T-cell (primary cell): ENCODE data around the gene ANXA3. TPM values are rescaled to one million over a fixed set of nuclear protein-coding genes. Genes with fewer than 3 reads are reported as not detected.

Experiments used
- ATAC-seq, 4 experiments: fragments of 200-7000 bp in 3 of 4; fragments of 150-1000 bp in 1 of 4; cut with Tn5 transposase; replicated peaks in 1 of 4; 1 replicate in 3 of 4; 2 replicates in 1 of 4; pipeline ENCODE4 v1.10.0; 2021; ENCODE audit warnings: moderate library complexity in 3 of 4, mild to moderate bottlenecking in 2 of 4, moderate number of reproducible peaks in 1 of 4
- CTCF ChIA-PET, 2 donors: fragments of 300-600 bp; sonication (Branson Sonifier 250); formaldehyde crosslinking; loops; one replicate each; lab custom pipeline; 2022; ENCODE audit warnings: antibody characterized with exemption in 2 of 2; lab: Charles Lee
- POLR2A ChIA-PET, 2 donors: fragments of 300-600 bp; sonication (Branson Sonifier 250); formaldehyde crosslinking; loops; one replicate each; lab custom pipeline; 2022; ENCODE audit warnings: antibody characterized with exemption in 2 of 2; lab: Charles Lee
- DNase-seq, 35 experiments: peaks; one replicate each; pipeline versions ENCODE4 v3.0.0 to v3.0.0-alpha.2; 2013 to 2023
- H3K27ac ChIP-seq: one replicate; pipeline ENCODE4 v1.5.1; 2013; ENCODE audit warnings: low read length
- H3K27me3 ChIP-seq, 2 experiments: replicated peaks in 1 of 2; 1 replicate in 1 of 2; 2 replicates in 1 of 2; pipeline versions ENCODE4 v1.6.1 to v1.7.0; 2013; ENCODE audit warnings: low read length in 1 of 2, mixed read lengths in 1 of 2; ENCODE audit not compliant: control insufficient read depth in 2 of 2, insufficient read depth in 2 of 2; ENCODE audit errors: extremely low read depth in 1 of 2
- H3K36me3 ChIP-seq, 2 donors: 1 replicate in 1 of 2; 2 replicates in 1 of 2; pipeline versions ENCODE4 v1.6.1 to v1.7.0; 2013; ENCODE audit warnings: low read length in 1 of 2; ENCODE audit not compliant: control insufficient read depth in 2 of 2, insufficient read depth in 1 of 2; ENCODE audit errors: extremely low read depth in 1 of 2
- H3K4me1 ChIP-seq, 2 experiments: 1 replicate in 1 of 2; 2 replicates in 1 of 2; pipeline versions ENCODE4 v1.6.1 to v1.7.0; 2013; ENCODE audit warnings: low read length in 2 of 2, mixed read lengths in 1 of 2; ENCODE audit not compliant: insufficient read depth in 2 of 2, control insufficient read depth in 1 of 2; ENCODE audit errors: extremely low read depth in 1 of 2
- H3K4me3 ChIP-seq, 2 donors: 1 replicate in 1 of 2; 2 replicates in 1 of 2; pipeline versions ENCODE4 v1.5.1 to v1.7.0; 2013; ENCODE audit warnings: mild to moderate bottlenecking in 2 of 2, low read length in 1 of 2, moderate library complexity in 1 of 2; ENCODE audit not compliant: control insufficient read depth in 1 of 2; ENCODE audit errors: extremely low read depth in 1 of 2
- H3K9me3 ChIP-seq: 2 replicates; pipeline ENCODE4 v1.7.0; 2013
- H3K27ac Mint-ChIP-seq, 2 donors: one replicate each; pipeline ENCODE4 v1.8.0; 2020 to 2021; ENCODE audit warnings: mild to moderate bottlenecking in 2 of 2, mixed read lengths in 2 of 2
- H3K27me3 Mint-ChIP-seq, 2 donors: one replicate each; pipeline ENCODE4 v1.8.0; 2021 to 2022; ENCODE audit warnings: mixed read lengths in 2 of 2
- H3K36me3 Mint-ChIP-seq: one replicate; pipeline ENCODE4 v1.8.0; 2021; ENCODE audit warnings: mixed read lengths
- H3K4me1 Mint-ChIP-seq, 3 donors: one replicate each; pipeline ENCODE4 v1.8.0; 2020 to 2022; ENCODE audit warnings: mixed read lengths in 3 of 3, mild to moderate bottlenecking in 1 of 3
- H3K4me3 Mint-ChIP-seq, 3 donors: one replicate each; pipeline ENCODE4 v1.8.0; 2020 to 2022; ENCODE audit warnings: mild to moderate bottlenecking in 3 of 3, mixed read lengths in 3 of 3, moderate library complexity in 3 of 3
- H3K9me3 Mint-ChIP-seq, 3 donors: one replicate each; pipeline ENCODE4 v1.8.0; 2020 to 2022; ENCODE audit warnings: mixed read lengths in 3 of 3
- WGBS: methylation state at CpG from one replicate; pipeline ENCODE4 v1.1.5; 2013; ENCODE audit warnings: missing lambda C conversion rate; ENCODE audit not compliant: insufficient coverage; 5-methylcytosine and 5-hydroxymethylcytosine counted together
- total RNA-seq, 35 experiments: library from RNA in 6 of 35; stranded (reverse) in 6 of 35; fragments of 120-200 nt in 1 of 35; gene quantifications; one replicate each; pipeline versions ENCODE4 v1.2.1 to v1.2.4 and lab custom pipeline; 2013 to 2026

Gene ANXA3
- total RNA-seq, 5 donors from 2014 or later (not counting 1 experiment from before 2014, with no cell fraction given), result 0.35 to 0.79 (median 0.36) TPM; not detected in 2

DNA sequence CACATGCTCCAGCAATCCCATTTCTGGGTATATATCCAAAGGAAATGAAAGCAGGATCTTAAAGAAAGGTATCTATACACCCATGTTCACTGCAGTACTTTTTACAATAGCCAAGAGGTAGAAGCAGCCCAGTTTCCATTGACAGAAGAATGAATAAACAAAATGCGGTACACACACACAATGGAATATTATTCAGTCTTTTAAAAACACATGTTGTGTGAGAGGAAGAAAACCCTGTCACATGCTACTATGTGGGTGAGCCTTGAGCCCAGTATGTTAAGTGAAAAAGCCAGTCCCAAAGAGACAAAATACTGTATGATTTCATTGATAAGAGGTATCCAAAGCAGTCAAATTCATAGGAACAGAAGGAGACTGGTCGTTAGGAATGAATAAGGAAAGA is 6.3 kb downstream of the ANXA3 start:
- H3K9me3 Mint-ChIP-seq, result peaks cover 0 to 3% (median 0%) of the 10 kb centered on the region in 3 donors
- H3K27me3 Mint-ChIP-seq, result peaks cover 7 to 22% of the 10 kb centered on the region in 2 donors
- H3K36me3 Mint-ChIP-seq, result no peaks in the 10 kb centered on the region
- POLR2A ChIA-PET, result no interaction called here
- CTCF ChIA-PET, result no interaction called here
- no CpG with 5 or more reads among the region's 2 CpGs for WGBS
- H3K4me1 Mint-ChIP-seq, result no peaks in the 10 kb centered on the region
- no peak overlapping the region for H3K4me3 Mint-ChIP-seq
- Histone ChIP-seq H3K27me3 (no peaks in the 10 kb centered on the region), H3K4me1 (peaks cover 0 to 2% of the 10 kb centered on the region in 2 experiments), H3K4me3 (no peak overlapping the region), H3K27ac (no peak overlapping the region), H3K36me3 (no peaks in the 10 kb centered on the region), H3K9me3 (no peaks in the 10 kb centered on the region)
- ATAC-seq (no peak), DNase-seq (no peak)
- no peak overlapping the region for H3K27ac Mint-ChIP-seq

DNA sequence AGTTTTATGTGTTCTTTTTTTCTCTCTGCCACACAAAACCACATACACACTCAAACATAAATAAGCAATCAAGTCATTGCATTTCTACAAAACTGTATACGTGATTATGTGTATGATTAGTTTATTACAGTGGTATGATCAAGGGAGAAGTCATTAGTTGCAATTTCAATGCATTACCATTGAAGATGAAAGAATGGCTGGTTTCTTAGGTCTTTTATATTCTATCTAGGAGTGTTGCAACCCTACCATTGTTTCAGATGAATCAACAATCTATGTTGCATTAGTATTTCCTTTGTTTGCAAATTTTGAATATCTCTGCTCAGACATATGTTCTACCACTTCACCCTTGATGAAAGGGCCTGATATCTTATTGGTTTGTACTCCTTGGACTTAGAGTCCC is 6.8 kb downstream of the ANXA3 start:
- H3K4me1 Mint-ChIP-seq, result no peaks in the 10 kb centered on the region
- Histone ChIP-seq H3K27me3 (no peaks in the 10 kb centered on the region), H3K4me3 (no peak overlapping the region), H3K27ac (no peak overlapping the region), H3K9me3 (no peaks in the 10 kb centered on the region), H3K4me1 (no peaks in the 10 kb centered on the region), H3K36me3 (no peaks in the 10 kb centered on the region)
- H3K36me3 Mint-ChIP-seq, result no peaks in the 10 kb centered on the region
- ChIA-PET POLR2A (no interaction called here), CTCF (no interaction called here)
- no peak overlapping the region for H3K27ac Mint-ChIP-seq
- WGBS, result no CpG with 5 or more reads among the region's 1 CpG
- ATAC-seq (no peak), DNase-seq (no peak)
- H3K4me3 Mint-ChIP-seq, result no peak overlapping the region
- peaks cover 7 to 21% of the 10 kb centered on the region in 2 donors for H3K27me3 Mint-ChIP-seq
- peaks cover 0 to 3% (median 0%) of the 10 kb centered on the region in 3 donors for H3K9me3 Mint-ChIP-seq

DNA sequence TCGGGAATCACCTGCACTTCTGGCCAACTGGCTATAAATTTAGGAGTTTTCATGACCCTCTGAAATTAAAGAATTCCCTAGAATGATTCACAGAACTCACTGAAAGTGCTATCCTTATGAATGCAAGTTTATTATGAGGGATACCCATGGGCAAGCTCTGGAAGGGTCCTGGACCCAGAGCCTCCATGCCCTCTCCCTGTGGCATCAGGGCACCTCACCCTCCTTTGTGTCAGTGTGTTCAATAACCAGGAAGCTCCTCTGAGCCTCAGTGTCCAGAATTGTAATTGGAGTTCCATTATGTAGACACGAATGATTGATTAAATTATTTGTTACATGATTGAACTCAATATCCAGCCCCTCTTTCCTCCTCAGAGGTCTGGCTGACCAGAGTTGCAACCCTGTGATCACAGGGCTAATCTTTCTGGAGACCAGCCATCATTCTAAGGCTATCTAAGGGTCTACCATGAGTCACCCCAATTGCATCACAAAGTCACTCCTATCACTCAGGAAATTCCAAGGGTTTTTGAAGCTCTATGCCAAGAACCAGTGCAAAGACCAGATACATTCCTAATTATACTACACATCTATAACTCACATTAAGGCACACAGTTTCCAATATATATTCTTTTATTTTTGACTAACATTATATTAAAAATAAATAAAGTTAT is 8.9 kb downstream of the ANXA3 start:
- WGBS, result no CpG with 5 or more reads among the region's 2 CpGs
- ChIA-PET POLR2A (no interaction called here), CTCF (no interaction called here)
- Histone ChIP-seq H3K27me3 (no peaks in the 10 kb centered on the region), H3K9me3 (no peaks in the 10 kb centered on the region), H3K36me3 (no peaks in the 10 kb centered on the region), H3K4me3 (no peak overlapping the region), H3K27ac (no peak overlapping the region), H3K4me1 (no peaks in the 10 kb centered on the region)
- DNase-seq (no peak), ATAC-seq (no peak)
- H3K9me3 Mint-ChIP-seq, result peaks cover 0 to 3% (median 0%) of the 10 kb centered on the region in 3 donors
- H3K36me3 Mint-ChIP-seq, result no peaks in the 10 kb centered on the region
- H3K27ac Mint-ChIP-seq, result no peak overlapping the region
- peaks cover 0 to 15% of the 10 kb centered on the region in 2 donors for H3K27me3 Mint-ChIP-seq
- no peak overlapping the region for H3K4me3 Mint-ChIP-seq
- H3K4me1 Mint-ChIP-seq, result no peaks in the 10 kb centered on the region

DNA sequence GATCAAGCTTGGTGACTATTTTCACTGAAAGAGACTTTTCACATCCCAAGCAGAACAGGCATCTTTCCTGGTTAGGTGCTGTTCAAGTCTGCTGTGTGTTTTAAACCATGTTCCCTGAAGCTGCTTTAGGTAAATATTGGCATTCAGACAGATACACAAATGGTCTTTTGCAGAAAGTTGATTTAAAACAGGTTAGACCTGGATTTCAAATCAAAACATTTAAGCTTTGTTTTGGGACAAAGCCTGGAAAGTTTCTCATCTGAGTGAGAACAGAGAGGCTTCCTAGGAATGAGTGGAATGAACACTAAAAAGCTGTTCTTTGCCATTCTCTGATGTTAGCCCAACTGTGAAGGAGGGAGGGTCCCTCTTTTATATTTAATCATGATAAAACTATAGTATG is 10.1 kb downstream of the ANXA3 start:
- ChIA-PET CTCF (no interaction called here), POLR2A (no interaction called here)
- H3K4me1 Mint-ChIP-seq, result no peaks in the 10 kb centered on the region
- no peaks in the 10 kb centered on the region for H3K4me1 ChIP-seq
- H3K36me3 ChIP-seq, result no peaks in the 10 kb centered on the region
- H3K27me3 Mint-ChIP-seq, result peaks cover 0 to 18% of the 10 kb centered on the region in 2 donors
- no peak for DNase-seq
- no peak overlapping the region for H3K4me3 ChIP-seq
- H3K27me3 ChIP-seq, result no peaks in the 10 kb centered on the region
- H3K9me3 ChIP-seq, result no peaks in the 10 kb centered on the region
- no peak overlapping the region for H3K27ac ChIP-seq
- H3K36me3 Mint-ChIP-seq, result no peaks in the 10 kb centered on the region
- no peak for ATAC-seq
- peaks cover 0 to 3% (median 0%) of the 10 kb centered on the region in 3 donors for H3K9me3 Mint-ChIP-seq
- H3K4me3 Mint-ChIP-seq, result no peak overlapping the region
- H3K27ac Mint-ChIP-seq, result no peak overlapping the region

DNA sequence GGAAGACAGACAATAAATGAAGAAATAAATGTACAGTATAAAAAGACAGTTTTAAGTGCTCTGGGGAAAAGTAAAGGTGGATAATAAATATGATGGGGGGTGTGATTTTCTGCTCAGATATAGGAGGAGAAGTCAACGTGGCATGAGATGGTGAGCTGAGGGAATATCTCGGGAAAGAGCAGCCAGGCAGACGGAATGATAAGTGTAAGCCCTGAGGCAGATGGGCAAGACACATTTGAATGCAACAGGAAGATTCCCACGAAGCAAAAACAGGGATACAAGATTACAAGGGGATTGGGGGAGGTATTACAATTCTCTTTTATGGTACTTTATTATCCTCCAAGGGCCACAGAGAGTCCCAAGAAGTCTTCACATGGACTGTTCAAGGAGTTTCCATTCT is 11.1 kb downstream of the ANXA3 start:
- H3K27me3 Mint-ChIP-seq, result peaks cover 0 to 18% of the 10 kb centered on the region in 2 donors
- CTCF ChIA-PET, result no interaction called here

DNA sequence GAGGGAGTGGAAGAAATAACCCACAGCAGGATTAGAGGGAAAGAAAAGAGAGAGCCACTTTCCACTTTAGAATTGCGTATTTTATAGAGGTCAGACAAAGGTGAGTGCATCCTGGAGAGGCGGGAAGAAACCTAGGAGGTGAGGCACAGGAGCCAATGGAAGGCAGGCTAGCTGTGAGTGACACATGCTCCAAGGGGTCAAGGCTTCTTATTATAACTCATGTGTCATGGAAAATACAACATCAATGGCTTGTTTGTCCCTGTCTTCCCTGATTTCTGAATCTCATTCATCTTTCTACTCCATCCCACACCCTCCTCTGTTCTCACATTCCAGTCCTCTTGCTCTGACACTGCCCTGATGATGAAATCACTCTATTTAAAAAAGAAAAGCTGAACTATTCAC is 14.4 kb downstream of the ANXA3 start:
- H3K36me3 Mint-ChIP-seq, result no peaks in the 10 kb centered on the region
- H3K27ac Mint-ChIP-seq, result no peak overlapping the region
- ChIA-PET POLR2A (no interaction called here), CTCF (interaction anchor here in 1 of 2 donors (0.5 kb wide), 1 partner anchor 280 kb away, joined by 3 read pairs; no protein-coding TSS in a partner anchor)
- H3K36me3 ChIP-seq, result no peaks in the 10 kb centered on the region
- H3K27ac ChIP-seq, result no peak overlapping the region
- DNase-seq (no peak), ATAC-seq (no peak)
- H3K4me1 ChIP-seq, result no peaks in the 10 kb centered on the region
- no peaks in the 10 kb centered on the region for H3K9me3 Mint-ChIP-seq
- no peak overlapping the region for H3K4me3 Mint-ChIP-seq
- 92% methylated on average over 2 of the region's 2 CpGs for WGBS
- H3K27me3 ChIP-seq, result no peaks in the 10 kb centered on the region
- no peaks in the 10 kb centered on the region for H3K4me1 Mint-ChIP-seq
- H3K9me3 ChIP-seq, result no peaks in the 10 kb centered on the region
- H3K4me3 ChIP-seq, result no peak overlapping the region
- H3K27me3 Mint-ChIP-seq, result peaks cover 0 to 16% of the 10 kb centered on the region in 2 donors

More for the DNA sequence above, 11.1 kb downstream of the ANXA3 start:
- Histone ChIP-seq H3K36me3 (no peaks in the 10 kb centered on the region), H3K4me1 (no peaks in the 10 kb centered on the region), H3K27ac (no peak overlapping the region), H3K27me3 (no peaks in the 10 kb centered on the region), H3K4me3 (no peak overlapping the region), H3K9me3 (no peaks in the 10 kb centered on the region)
- no peak for ATAC-seq
- H3K9me3 Mint-ChIP-seq, result no peaks in the 10 kb centered on the region
- no peak overlapping the region for H3K27ac Mint-ChIP-seq
- POLR2A ChIA-PET, result no interaction called here
- WGBS, result 84% methylated on average over 3 of the region's 4 CpGs
- H3K4me3 Mint-ChIP-seq, result no peak overlapping the region
- H3K4me1 Mint-ChIP-seq, result no peaks in the 10 kb centered on the region
- H3K36me3 Mint-ChIP-seq, result no peaks in the 10 kb centered on the region
- no peak for DNase-seq
